ENCODE data around the gene FOXK1. TPM values are rescaled to one million over a fixed set of nuclear protein-coding genes. Genes with fewer than 3 reads are reported as not detected.

FOXK1 gene
- total RNA-seq, 1 donor from 2014 or later = 37.9 TPM

DNA sequence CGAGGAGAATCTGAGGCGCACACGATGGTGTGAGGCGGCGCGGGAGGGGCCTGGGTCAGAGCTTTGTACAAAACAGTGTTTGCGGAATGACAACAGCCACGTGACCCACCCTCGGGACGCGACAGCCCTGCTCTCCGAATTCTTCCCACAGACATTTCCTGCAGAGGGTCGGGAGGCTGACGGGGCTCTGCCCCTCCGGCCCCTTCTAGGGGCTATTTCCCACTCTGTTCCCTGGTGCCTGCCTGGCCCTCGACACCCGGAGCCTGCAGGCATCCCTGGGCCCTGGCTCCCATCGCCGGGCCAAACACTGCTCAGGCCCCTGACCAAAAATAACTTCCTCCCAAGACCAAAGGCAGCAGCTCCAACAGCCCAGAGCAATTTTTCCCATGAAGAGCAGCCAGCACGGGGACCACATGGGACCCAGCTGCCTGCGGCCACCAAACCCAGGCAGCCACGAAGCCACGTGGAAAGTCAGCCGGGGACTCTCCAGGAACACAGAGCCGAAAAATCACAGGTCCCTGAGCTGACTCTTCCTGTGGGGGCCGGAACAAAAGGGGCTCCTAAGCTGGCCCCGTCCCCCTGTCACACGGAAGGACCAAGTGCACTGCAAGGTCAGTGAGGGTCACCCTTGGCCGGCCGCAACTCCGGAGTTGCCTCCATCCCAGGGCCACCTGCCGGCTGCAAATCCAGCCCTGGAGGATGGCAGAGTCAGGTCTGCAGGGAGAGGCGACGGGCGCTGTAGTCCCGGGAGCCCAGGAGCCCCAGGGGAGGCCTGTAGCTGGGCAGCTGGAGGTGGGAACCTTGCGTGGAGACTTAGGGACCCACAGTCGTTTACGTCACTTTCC, 137.7 kb downstream of the FOXK1 start:
- Mint-ChIP-seq H3K27me3 (ENCODE audit: insufficient read depth) (peaks cover 2% of the 10 kb centered on the region), H3K27ac (no peak overlapping the region), H3K9me3 (no peaks in the 10 kb centered on the region), H3K4me3 (no peak overlapping the region), H3K36me3 (ENCODE audit: low read depth) (no peaks in the 10 kb centered on the region), H3K4me1 (ENCODE audit: low read depth) (no peaks in the 10 kb centered on the region)
- DNase-seq (ENCODE audit: low spot score) = no peak
- intact Hi-C loops (cut with micrococcal nuclease) = no loop called here

DNA sequence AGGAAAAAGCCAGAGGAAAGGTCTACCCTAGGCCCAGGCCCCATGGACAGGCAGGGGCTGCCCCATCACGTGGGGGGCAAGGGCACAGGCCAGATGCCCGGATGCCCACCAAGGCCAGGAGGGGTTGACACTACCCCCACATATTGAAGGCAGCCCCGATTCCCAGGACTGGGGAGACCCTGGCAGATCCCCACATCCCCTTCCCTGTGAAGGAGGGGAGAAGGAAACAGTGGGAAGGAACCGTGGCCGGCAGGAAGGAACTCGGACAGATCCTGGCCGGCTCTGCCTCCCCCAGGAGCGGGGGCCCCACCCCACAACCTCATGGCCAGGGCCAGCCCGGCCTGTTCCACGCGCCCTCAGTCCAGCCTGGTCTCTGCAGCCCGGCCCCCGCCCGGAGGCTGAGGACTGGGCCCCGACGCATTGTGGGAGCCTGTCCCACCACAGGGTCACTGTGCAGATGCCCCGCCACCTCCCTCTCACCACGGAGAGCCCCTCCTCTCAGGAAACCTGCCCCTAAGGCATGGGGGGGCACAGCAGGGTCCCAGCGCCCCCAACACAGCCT, 138.4 kb downstream of the FOXK1 start:
- intact Hi-C loops (cut with micrococcal nuclease) = no loop called here

More for the DNA sequence above, 138.4 kb downstream of the FOXK1 start:
- H3K36me3 Mint-ChIP-seq (ENCODE audit: low read depth) = no peaks in the 10 kb centered on the region
- no peaks in the 10 kb centered on the region for H3K9me3 Mint-ChIP-seq
- no peak overlapping the region for H3K4me3 Mint-ChIP-seq
- no peak overlapping the region for H3K27ac Mint-ChIP-seq
- H3K27me3 Mint-ChIP-seq (ENCODE audit: insufficient read depth) = no peaks in the 10 kb centered on the region
- no peaks in the 10 kb centered on the region for H3K4me1 Mint-ChIP-seq (ENCODE audit: low read depth)
- no peak for DNase-seq (ENCODE audit: low spot score)

Other genes starting within 250 kb of the FOXK1 start
- gene AP5Z1, start 93.3 kb downstream of the FOXK1 start, total RNA-seq = 55.9 and 56.8 TPM in 2 replicates
- not detected in 2 replicates for gene PAPOLB, start 179.7 kb downstream of the FOXK1 start, total RNA-seq
- 0.24 and 0.26 TPM in 2 replicates for gene RADIL, start 201.4 kb downstream of the FOXK1 start, total RNA-seq